Retina (tissue), 1 donor: ENCODE measurements around the gene APOL2.
"Not testable (repeated sequence)": the region's sequence is repeated elsewhere in the genome, so short reads cannot be mapped to it uniquely, and the experiment has no call there.

Experiments used
- DNase-seq: peaks from one replicate; pipeline ENCODE4 v3.0.0-alpha.2; 2016

APOL2 gene

DNA sequence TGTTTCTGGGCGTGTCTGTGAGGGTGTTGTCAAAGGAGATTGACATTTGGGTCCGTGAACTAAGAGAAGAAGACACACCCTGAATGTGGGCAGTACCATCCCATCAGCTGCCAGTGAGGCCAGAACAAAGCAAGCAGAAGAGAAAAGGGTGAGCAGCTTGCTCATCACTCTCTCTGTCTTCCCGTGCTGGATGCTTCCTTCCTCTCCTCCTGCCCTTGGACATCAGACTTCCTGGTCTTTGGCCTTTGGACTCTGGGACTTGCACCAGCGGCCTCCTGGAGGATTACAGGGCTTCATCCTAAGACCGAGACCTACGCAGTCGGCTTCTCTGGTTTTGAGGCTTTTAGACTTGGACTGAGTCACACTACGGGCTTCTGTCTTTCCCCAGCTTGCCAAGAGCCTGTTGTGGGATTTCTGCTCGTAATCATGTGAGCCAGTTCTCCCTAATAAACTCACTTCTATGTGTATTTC lies 18.8 kb downstream of the APOL2 start:
- peak; percentile 27 for DNase-seq

DNA sequence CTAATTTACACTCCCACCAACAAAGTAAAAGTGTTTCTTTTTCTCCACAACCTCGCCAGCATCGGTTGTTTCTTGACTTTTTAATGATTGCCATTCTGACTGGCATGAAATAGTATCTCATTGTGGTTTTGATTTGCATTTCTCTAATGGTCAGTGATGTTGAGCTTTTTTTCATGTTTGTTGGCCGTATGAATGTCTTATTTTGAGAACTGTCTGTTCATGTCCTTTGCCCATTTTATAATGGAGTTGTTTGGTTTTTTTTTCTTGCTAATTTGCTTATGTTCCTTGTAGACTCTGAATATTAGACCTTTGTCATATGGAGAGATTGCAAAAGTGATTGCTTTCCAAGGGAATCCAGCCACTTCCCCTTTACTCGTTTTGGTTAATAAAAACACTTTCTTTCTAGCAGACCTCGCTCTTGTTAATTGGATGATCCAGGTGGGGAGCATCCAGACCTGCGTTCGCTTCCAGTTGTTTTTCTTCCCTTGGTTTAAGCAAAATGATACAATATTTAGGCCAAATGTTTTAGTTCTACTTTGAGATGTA lies 20.6 kb downstream of the APOL2 start:
- no peak for DNase-seq

DNA sequence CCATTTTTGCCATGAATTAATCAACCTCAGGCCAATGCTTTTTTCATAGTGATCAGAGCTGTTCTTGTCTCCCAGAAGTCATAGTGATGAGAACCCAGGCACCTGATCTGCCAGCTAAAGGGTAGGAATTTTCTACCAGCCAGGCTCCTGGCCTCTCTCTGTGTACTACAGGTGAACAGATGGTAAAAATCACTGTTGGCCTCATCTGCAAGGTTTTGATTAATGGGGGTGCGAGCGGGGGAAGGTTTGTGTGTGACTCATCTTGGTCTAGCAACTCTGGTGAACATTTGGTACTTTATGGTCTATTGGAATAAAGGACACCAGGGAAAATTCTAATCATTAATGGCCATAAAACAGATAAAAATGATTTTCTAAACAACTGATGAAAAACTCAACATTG lies 23.3 kb downstream of the APOL2 start:
- no peak for DNase-seq

GRCh38 chr22:36213586-36213985 lies 25.7 kb downstream of the APOL2 start:
- no peak for DNase-seq

- no peak for DNase-seq
These were observed 26.4 kb downstream of the APOL2 start for GRCh38 chr22:36212901-36213300.

DNA sequence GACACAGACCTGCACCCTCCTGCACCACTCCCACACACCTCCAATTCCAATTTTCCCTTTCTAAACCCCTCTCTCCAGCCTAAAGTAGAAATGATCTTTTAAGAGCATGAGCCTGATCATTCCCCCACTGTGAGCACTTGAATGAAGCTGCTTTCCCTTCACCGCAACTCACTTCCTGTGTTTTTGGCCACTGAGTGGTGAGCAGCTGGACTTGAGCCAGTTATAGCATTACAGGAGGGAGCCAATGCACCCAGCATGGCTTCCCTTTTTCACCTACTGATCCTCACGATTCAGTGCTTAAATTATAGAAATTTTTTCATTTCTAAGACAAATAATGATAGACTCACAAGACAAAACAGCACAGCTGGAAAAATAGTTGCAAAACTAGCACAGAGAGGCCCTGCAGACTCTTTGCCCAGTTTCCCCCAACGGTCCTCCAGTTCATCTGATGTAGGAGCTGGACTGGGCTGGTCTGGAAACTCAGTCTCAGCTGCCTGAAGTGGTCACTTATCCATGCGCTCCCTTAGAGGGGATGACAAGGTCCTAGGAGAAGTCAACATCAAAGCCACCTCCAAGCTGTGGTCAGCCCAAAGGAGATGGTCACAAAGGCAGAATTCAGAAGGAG lies 28.0 kb downstream of the APOL2 start:
- DNase-seq: no peak

GRCh38 chr22:36210224-36210623 lies 29.1 kb downstream of the APOL2 start:
- no peak for DNase-seq

GRCh38 chr22:36209488-36209908 lies 29.8 kb downstream of the APOL2 start:
- DNase-seq: not testable (repeated sequence)

DNA sequence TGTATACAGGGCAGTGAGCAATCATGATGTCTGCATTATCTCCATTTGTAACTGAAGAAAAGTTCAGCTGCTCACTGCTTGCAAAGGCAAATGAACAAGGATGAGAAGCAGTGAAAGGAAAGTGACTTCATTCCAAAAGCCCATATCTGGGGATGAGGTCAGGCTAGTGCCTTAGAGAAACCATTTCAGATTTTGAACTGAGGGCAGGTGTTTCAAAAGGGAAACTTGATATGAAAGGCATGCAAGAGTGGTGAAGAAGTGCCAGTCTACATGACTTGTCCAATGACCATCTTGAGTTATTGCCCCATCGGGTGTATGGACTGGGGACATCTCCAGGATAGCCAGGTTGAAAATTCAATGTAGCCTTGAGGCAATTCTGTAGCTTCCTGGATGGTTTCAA lies 30.4 kb downstream of the APOL2 start:
- DNase-seq: no peak

DNA sequence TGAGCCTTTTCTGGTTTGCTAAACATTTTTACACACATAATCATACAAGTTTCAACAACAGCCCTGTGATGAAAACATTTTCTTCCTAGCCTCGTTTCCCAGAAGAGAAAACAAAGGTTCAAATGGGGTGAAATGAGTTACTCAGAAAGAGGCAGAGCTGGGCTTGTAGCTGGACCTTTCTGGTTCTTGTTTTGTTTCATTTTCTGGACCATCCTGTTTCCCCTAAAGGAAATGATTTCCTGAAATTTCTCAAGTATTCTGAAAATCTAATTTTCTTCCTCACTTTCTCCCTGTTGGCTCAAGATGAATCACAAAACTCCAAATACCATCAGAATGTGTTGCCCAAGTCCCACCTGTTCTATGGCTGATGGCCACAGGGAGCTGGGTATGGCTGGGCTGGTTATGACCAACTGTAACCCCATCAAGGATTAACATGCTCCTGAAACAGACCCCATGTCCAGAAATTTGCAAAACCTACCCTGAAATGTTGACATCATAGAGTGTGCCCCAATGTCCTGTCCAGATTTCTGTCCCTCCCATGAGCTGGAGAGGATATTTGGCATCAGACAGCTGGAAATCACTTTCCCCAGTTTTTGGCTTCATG lies 31.1 kb downstream of the APOL2 start:
- DNase-seq: no peak

GRCh38 chr22:36206255-36206654 lies 33.1 kb downstream of the APOL2 start:
- DNase-seq: no peak

DNA sequence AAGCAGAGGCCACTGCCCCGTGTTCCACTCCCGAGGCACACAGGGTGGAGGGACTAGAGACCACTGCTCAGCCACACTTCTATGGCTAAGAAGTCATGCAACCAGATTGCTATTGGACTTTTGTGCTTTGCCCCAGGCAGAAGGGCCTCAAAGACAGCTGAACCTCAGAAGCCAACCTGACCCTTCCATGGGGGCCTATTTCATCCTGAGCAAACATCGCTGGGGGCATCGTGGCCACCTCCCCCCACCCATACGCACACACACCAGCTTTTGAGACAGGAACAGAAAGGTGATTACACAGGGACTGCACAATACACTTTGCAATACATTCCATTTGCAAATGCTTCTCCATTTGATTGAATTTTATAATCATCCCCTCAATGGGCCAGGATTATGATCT lies 33.8 kb downstream of the APOL2 start:
- not testable (repeated sequence) for DNase-seq

- DNase-seq: no peak
These were observed 34.7 kb downstream of the APOL2 start for GRCh38 chr22:36204632-36205015.

DNA sequence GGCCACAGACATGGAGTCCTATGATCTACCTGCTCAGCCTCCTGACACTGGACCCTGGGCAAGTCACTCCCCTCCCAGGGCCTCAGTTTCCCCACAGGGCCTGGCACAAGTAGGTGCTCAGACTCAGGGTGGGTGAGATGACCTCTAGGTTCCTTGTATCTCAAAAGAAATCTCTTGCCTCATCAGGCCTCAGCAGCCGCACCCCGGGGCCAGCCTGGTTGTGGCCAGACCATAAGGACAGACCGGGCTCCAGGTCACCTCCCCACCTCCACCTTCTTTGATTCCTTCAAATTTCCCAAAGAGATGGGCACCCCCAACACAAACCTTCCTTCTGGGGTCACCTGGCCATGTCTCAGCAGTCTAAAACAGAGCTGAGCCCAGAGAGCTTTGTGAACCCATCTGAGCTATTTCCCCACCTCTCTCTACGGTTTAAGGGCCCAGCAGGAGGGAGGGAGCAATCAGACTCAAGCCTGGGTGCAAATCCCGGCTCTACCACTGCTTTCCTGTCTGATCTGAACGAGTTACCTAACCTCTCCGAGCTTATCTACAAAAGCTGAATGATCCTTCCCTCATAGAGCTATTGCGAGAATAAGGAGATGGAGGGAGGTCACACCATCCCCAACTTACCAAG lies 35.2 kb downstream of the APOL2 start:
- no peak for DNase-seq

DNA sequence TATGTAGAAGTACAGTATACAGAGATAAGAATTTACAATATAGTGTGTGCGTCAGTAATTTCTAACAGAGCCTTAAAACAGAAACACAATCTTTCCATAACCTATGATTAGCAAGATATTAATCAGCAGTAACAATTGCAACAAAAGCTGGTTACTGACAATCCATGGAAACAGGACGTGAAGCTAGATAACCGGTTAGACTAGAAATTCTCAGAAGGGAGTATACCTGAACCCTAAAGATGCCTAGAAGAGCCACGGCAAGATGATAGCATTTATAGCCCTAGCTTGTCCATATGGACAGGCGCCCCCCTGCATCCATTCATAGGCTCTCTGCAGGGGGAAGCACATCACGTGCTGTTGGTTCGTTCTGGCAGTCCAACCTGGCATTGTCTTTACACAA lies 35.9 kb downstream of the APOL2 start:
- not testable (repeated sequence) for DNase-seq

GRCh38 chr22:36202906-36203305 lies 36.4 kb downstream of the APOL2 start:
- not testable (repeated sequence) for DNase-seq

GRCh38 chr22:36201630-36202319 lies 37.6 kb downstream of the APOL2 start, which contains the start of gene APOL4:
Gene APOL4, minus strand, starts transcription at chr22:36201809. Its CDS starts 75 bp downstream, at chr22:36201734.
- peak; percentile 15 for DNase-seq

- not testable (repeated sequence) for DNase-seq
These were observed 38.3 kb downstream of the APOL2 start for GRCh38 chr22:36201025-36201424.

DNA sequence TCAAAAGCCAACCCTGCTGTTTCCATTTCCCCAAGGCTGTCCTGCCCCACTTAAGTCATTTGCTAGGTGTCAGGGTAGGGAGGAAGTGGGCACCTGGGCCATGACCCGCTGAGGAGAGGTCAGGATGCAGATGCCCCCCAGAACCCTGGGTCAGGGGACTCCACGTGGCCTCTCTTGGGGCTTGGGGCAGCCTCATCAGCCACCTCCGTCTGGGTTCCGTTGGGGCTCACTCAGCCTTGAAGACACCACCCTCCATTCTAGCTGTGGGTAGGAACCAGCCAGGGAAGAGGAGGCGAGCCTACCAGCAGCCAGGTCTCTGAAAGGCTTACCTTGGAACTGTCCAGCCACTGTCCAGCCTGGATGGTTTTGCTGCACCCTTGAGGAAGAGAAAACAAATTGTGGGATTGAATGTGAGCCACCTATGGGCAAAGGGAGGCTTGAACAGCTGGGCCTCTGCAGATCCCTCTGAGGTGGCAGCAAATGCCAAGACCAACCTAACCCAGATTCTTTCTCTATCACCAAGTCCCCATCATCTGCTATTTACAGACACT lies 40.3 kb downstream of the APOL2 start:
- DNase-seq: no peak

DNA sequence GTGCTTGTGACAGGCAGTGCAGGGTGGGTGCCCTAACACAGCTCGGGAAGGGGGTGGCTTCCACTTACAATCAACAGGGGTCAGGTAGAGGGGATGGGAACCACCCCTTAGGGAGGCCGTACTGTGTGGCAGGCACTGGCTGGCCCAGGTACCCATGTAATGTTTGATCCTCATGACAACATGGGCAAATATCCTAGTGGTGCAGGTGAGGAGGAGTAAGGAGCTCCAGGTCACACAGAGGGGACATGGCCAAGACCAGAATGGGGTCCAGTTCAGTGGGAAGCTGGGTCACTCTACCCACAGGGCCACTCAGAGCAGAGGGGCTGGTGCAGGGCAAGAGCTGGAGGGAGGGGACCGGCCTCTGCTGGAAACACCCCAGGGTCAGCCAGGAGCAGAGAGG lies 40.8 kb downstream of the APOL2 start:
- no peak for DNase-seq

DNA sequence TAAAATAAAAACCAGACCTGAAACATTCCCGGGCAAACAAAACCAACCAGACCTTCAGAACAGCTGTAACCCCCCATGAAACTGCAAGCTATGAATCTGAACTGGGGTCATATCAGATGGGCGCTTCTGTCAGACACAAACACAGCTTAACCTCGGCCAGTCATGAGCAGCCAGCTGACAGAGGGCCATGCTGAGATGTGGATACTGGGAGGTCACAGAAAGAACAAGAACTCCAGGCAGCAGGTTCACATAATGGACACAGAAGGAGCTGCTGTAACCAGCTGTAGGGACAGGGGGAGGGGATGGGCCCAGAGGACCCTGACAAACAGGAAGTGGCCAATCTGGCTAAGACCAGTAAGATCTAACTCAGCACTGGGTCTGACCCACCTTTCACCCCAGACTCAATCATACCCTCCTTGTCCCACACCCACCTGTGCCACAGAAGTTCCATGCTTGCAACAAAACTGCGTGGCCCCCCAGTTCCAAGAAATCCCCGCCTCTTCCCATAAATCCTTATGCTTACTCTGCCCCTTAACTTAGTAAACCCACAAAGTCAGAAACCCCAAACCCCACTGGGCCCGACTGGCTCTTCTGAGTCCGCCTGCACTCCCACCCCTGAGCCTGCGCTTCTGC lies 41.7 kb downstream of the APOL2 start:
- peak; percentile 73 for DNase-seq

- peak; percentile 76 for DNase-seq
These were observed 42.3 kb downstream of the APOL2 start for GRCh38 chr22:36197065-36197440.
